Stromal cell of bone marrow (primary cell): Measurements from ENCODE around the gene THBS2.
A peak's percentile ranks its signal among the peaks of the same experiment; 100 is the strongest.

Source experiments
- DNase-seq: peaks from one replicate; pipeline ENCODE4 v3.0.0-alpha.2; 2012; ENCODE audit warnings: low read depth

The THBS2 gene

GRCh38 chr6:169230946-169231789 is 22.5 kb downstream of the THBS2 start:
- no peak for DNase-seq

GRCh38 chr6:169230322-169230665 is 23.4 kb downstream of the THBS2 start:
- no peak for DNase-seq

GRCh38 chr6:169229615-169230321 is 23.9 kb downstream of the THBS2 start:
- DNase-seq, result no peak

- DNase-seq, result no peak
These were observed 26.5 kb downstream of the THBS2 start for GRCh38 chr6:169227116-169227515.

GRCh38 chr6:169225887-169226286 is 27.8 kb downstream of the THBS2 start:
- no peak for DNase-seq

- no peak for DNase-seq
These were observed 28.5 kb downstream of the THBS2 start for GRCh38 chr6:169225131-169225576.

- no peak for DNase-seq
These were observed 28.9 kb downstream of the THBS2 start for GRCh38 chr6:169224716-169225115.

- DNase-seq, result no peak
These were observed 29.4 kb downstream of the THBS2 start for GRCh38 chr6:169224185-169224695.

GRCh38 chr6:169223006-169223405 is 30.6 kb downstream of the THBS2 start:
- no peak for DNase-seq

GRCh38 chr6:169222126-169222525 is 31.5 kb downstream of the THBS2 start:
- DNase-seq, result no peak

GRCh38 chr6:169221264-169221663 is 32.4 kb downstream of the THBS2 start:
- no peak for DNase-seq

- no peak for DNase-seq
These were observed 33.3 kb downstream of the THBS2 start for GRCh38 chr6:169220068-169220964.

GRCh38 chr6:169217972-169218371 is 35.7 kb downstream of the THBS2 start:
- DNase-seq, result no peak

- no peak for DNase-seq
These were observed 36.8 kb downstream of the THBS2 start for GRCh38 chr6:169216830-169217229.

- DNase-seq, result no peak
These were observed 38.4 kb downstream of the THBS2 start for GRCh38 chr6:169215201-169215681.

GRCh38 chr6:169214789-169215188 is 38.9 kb downstream of the THBS2 start:
- DNase-seq, result peak; percentile 96

- no peak for DNase-seq
These were observed 39.7 kb downstream of the THBS2 start for GRCh38 chr6:169213814-169214520.

- peak; percentile 71 for DNase-seq
These were observed 40.5 kb downstream of the THBS2 start for GRCh38 chr6:169212897-169213813.

- DNase-seq, result no peak
These were observed 41.2 kb downstream of the THBS2 start for GRCh38 chr6:169212436-169212835.

GRCh38 chr6:169211881-169212280 is 41.8 kb downstream of the THBS2 start:
- DNase-seq, result no peak
